Hematopoietic multipotent progenitor cell treated with erythropoietin and hydrocortisone succinate and interleukin-3 and kit ligand, for 8 days (in vitro differentiated cells): ENCODE results near the gene FGF12.

Experiments used
- DNase-seq: peaks from one replicate; pipeline ENCODE4 v3.0.0-alpha.2; 2015

The FGF12 gene

GRCh38 chr3:192253138-192253887 is 474.0 kb downstream of the FGF12 start:
- no peak for DNase-seq

GRCh38 chr3:192249516-192249915 is 477.8 kb downstream of the FGF12 start:
- no peak for DNase-seq

- no peak for DNase-seq
These were observed 480.3 kb downstream of the FGF12 start for GRCh38 chr3:192246847-192247559.

GRCh38 chr3:192244591-192244990 is 482.8 kb downstream of the FGF12 start:
- DNase-seq: no peak

- DNase-seq: no peak
These were observed 487.4 kb downstream of the FGF12 start for GRCh38 chr3:192239956-192240355.

- DNase-seq: no peak
These were observed 489.2 kb downstream of the FGF12 start for GRCh38 chr3:192237992-192238608.

- DNase-seq: no peak
These were observed 497.5 kb downstream of the FGF12 start for GRCh38 chr3:192229866-192230265.

- no peak for DNase-seq
These were observed 502.6 kb downstream of the FGF12 start for GRCh38 chr3:192224634-192225155.

GRCh38 chr3:192223815-192224214 is 503.5 kb downstream of the FGF12 start:
- DNase-seq: no peak

- no peak for DNase-seq
These were observed 506.4 kb downstream of the FGF12 start for GRCh38 chr3:192220915-192221314.

GRCh38 chr3:192219926-192220325 is 507.4 kb downstream of the FGF12 start:
- DNase-seq: no peak

- DNase-seq: no peak
These were observed 511.3 kb downstream of the FGF12 start for GRCh38 chr3:192216067-192216466.

GRCh38 chr3:192212979-192213378 is 514.4 kb downstream of the FGF12 start:
- no peak for DNase-seq

- no peak for DNase-seq
These were observed 515.0 kb downstream of the FGF12 start for GRCh38 chr3:192212335-192212734.

GRCh38 chr3:192207651-192208050 is 519.7 kb downstream of the FGF12 start:
- no peak for DNase-seq

- no peak for DNase-seq
These were observed 520.1 kb downstream of the FGF12 start for GRCh38 chr3:192207239-192207638.

GRCh38 chr3:192194085-192194484 is 533.3 kb downstream of the FGF12 start:
- no peak for DNase-seq

GRCh38 chr3:192188218-192188835 is 539.0 kb downstream of the FGF12 start:
- DNase-seq: peak; percentile 59

GRCh38 chr3:192187485-192188051 is 539.8 kb downstream of the FGF12 start:
- DNase-seq: no peak

GRCh38 chr3:192186498-192186897 is 540.8 kb downstream of the FGF12 start:
- DNase-seq: no peak

GRCh38 chr3:192186045-192186444 is 541.3 kb downstream of the FGF12 start:
- DNase-seq: no peak

GRCh38 chr3:192183109-192183508 is 544.2 kb downstream of the FGF12 start:
- DNase-seq: no peak

GRCh38 chr3:192181151-192181550 is 546.2 kb downstream of the FGF12 start:
- no peak for DNase-seq
